COLO829 (cell line): ENCODE measurements around the gene NIT2.
"Not testable (repeated sequence)": the region's sequence is repeated elsewhere in the genome, so short reads cannot be mapped to it uniquely, and the experiment has no call there.

Source experiments
- DNase-seq: peaks from one replicate; pipeline ENCODE4 v3.0.0; 2012; ENCODE audit warnings: low spot score

NIT2 gene

DNA sequence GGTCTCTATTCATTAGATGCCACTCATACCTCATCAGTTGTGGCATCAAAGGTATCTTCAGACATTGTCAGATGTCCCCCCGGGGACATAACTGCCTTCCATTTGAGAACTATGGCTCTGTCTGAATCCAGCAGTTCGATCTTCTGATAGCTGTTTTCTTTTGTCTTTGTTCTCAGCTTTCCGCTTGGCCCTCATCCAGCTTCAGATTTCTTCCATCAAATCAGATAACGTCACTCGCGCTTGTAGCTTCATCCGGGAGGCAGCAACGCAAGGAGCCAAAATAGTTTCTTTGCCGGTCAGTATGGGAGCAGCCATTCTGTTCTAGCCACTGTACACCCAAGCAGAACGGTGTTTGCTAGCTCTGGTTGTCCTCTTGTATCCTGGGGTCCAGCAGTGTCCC is 4.4 kb downstream of the NIT2 start:
- no peak for DNase-seq

DNA sequence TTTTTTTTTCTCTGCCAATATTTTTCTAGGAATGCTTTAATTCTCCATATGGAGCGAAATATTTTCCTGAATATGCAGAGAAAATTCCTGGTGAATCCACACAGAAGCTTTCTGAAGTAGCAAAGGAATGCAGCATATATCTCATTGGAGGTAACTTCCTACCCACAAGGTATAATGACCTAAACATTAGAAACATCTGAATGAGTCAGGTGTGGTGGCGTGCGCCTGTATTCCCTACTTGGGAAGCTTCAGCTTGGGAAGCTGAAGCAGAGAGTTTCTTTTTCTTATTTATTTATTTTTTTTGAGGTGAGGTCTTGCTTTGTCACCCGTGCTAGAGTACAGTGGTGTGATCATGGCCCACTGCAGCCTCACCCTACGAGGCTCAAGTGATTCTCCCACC is 5.2 kb downstream of the NIT2 start:
- DNase-seq = no peak

DNA sequence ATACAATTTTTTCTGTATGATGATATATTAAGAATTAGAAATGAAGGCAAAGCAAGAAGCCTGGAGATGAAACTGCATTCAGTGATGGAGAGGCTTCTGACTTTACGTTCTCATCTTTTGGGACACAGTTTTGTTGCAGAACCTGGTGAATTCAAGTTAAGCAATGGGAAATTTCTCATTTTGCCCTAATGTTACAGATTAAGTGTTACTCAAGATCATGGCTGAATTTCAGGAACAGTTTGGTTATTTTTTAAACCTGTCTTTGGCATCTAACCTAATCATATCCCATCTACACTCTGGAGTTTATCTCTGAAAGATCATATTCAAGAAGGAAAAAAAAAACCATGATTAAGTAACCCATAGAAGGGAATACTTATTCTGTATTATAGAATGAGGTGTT is 6.0 kb downstream of the NIT2 start:
- DNase-seq = no peak

DNA sequence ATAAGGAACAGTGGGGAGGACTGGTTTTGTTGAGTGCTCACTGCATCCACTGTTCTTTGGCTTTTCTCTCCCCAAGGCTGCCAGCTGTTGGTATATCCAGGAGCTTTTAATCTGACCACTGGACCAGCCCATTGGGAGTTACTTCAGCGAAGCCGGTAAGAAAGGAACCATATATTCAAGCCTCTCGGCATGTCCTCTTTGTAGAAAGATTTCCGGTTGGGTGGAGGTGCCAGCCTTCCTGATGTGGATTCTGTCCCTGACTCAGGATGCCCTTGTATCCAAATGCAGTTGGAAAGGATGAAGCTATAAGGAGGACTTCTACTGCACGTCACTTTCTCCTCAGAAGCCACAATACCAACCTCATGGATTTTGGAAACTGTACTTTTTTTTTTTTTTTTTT is 14.2 kb downstream of the NIT2 start:
- no peak for DNase-seq

DNA sequence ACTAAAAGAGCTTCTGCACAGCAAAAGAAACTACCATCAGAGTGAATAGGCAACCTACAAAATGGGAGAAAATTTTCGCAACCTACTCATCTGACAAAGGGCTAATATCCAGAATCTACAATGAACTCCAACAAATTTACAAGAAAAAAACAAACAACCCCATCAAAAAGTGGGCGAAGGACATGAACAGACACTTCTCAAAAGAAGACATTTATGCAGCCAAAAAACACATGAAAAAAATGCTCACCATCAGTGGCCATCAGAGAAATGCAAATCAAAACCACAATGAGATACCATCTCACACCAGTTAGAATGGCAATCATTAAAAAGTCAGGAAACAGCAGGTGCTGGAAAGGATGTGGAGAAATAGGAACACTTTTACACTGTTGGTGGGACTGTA is 17.2 kb downstream of the NIT2 start:
- not testable (repeated sequence) for DNase-seq

DNA sequence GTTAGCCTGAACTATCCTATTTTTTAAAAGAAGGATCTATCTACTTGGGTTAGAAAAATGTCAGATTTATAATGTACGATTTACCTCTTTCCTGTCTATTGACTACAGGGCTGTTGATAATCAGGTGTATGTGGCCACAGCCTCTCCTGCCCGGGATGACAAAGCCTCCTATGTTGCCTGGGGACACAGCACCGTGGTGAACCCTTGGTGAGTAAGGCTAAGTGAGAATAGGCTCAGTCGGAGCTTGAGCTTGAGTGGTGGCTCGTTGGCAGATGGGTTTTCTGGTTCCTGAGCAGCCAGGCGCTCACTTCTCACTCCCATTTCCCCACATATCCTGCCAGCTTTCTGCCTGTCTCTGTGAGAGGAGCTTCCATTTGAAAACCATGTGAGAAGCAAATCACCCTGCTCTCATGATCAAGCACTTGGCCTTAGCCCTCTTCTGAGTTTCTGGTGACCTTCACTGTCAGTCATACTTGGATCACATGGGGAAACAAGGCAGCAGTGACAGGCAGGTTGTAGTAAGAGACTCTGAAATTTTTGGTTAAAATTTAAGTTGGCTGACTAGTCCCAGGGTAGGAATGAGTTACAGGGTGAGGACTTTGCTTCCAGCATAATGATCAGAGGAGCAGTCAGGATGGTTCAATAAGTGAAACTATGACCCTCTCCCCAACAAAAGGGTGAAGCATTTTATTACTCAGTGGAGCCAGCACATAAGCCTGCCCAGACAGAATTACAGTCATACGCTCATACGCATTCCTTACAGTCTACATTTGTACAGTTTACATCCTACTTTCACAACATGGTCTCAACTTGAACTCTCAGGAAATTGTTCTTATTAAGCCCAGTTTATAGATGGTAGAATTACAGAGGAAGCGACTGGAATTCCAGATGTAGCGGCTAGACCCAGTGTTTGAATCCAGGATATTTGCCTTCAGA is 18.0 kb downstream of the NIT2 start:
- no peak for DNase-seq

DNA sequence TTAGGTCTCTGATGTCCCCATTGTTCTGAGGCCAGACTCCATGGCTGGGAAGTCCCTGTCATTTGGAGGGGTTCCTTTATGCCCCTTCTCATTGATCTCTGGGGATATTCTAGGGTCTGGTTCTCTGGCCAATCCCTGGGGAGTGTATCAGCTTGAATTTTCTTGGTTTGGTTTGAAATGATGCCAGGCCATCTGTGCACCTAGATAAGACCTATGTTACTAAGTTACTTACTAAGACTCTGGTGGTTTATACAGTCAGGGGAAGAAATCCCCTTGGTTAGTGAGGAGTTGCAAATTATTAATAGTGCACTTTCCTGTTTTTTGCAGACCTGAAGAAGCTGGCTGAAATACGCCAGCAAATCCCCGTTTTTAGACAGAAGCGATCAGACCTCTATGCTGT is 20.3 kb downstream of the NIT2 start:
- no peak for DNase-seq

DNA sequence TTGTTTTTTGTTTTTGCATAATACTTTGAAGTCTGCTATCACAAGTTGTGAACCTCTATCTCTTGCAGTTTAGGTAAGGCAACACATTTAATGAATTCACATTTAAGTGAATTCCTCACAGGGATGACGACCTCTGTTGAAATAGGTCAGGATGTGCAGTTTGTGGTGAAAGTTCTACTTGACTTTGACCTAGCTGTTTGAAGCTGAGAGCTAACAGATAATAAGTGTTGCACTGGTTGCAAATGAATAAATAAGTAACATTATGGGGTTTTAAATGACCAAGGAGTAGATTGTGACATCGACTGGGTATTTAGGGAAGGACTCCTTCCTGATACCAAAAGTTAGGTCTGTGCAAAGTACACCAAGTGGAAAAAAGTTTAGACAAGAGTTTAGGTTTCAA is 23.9 kb downstream of the NIT2 start:
- no peak for DNase-seq

DNA sequence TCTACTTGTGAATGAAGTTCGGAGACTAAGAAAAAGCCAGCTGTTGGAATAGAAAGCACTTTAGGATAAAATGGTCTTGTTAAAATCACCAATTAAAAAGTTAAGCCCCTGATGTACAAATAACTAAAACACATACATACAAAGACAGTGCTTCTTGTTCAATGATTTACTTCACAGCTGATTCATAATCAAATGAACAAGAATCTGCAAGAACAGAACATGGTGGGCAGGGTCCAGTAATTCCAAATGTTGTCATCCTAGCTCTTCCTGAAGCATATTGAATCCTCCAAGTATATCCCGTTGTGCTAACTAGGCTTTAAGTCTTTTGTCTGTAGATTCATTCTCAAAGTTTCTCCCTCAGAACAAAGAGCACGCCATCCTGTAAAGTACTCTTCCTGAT is 24.5 kb downstream of the NIT2 start:
- DNase-seq = no peak

DNA sequence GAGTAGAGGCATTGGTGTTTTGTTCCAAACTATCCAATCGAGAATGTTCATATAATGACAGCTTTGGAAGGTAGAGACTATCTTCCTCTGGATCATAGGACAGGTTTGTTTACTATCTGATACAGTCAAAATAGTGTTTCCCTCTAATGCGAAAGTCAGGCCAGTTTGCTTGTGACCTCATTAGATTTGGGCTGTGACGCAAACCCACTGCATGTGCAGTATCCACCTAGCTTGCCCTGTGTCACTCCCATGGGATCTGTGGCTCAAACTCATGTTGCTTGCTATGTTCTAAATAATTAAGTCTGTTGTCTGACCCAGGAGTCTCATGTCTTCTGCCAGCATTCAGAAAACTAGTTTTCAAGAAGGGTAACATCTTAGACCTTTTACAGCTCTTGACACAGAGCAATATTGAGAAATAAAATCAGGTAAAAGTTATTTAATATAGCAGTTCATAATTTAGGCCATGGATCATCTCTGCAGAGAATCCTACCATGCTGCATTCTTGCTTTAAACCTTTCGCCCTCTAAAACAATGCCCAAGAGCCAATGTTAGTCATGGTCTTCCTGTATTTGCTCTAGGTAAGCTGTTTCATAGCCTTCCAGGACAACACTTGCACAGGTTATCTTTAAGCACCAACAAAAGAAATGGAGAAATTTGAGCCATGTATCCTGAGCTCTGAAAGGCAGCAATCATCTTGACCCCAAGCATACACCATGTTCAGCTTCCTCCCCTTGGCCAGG is 26.4 kb downstream of the NIT2 start:
- no peak for DNase-seq

DNA sequence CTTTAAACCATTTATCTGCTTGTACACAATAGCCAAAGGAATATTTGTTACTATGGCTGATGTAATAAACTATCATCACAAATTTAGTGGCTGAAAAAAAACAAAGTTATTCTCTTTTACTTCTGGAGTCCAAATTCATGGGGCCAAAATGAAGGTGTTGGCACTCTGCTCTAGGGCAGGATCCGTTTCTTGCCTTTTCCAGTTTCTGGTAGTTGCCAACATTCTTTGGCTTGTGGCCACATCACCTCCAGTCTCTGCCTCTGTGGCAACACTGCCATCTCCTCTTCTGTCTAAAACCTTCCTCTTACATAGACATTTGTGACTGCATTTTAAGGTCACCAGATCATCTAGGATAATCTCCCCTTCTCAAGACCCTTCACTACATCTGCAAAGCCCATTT is 27.3 kb downstream of the NIT2 start:
- DNase-seq = no peak

DNA sequence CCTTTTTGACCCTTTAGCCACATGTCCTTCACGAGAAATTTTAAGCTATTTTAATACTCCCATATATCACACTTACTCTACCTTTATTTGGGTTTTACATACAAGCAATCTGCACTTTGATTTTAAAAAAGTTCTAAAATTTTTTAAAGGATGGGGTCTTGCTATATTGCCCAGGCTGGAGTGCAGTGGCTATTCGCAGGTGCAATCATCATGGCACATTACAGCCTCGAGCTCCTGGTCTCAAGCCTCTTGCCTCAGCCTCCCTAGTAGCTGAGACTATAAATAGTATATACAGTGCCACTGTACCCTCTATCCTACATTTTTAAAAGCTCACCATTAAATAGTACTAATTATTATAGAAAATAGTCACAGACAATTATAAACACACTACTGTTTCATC is 29.9 kb downstream of the NIT2 start:
- DNase-seq = no peak

DNA sequence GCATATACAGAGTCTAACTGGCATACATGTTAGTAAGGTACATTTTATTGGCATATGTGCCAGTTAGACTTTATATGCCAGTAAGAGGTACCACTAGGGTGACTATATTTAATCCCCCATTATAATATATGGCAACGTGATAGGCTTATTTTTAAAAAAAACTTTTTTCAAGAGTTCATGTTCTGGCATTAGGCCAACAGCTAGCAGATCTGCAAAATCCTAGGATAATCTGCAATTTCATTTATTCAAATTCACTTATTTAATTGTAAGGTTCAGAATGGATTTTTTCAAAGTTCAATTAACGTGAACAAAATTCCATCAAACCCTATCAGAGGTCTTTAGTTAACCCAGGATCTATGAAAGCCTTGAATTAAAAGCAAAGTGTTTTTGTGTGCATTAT is 31.9 kb downstream of the NIT2 start:
- no peak for DNase-seq

DNA sequence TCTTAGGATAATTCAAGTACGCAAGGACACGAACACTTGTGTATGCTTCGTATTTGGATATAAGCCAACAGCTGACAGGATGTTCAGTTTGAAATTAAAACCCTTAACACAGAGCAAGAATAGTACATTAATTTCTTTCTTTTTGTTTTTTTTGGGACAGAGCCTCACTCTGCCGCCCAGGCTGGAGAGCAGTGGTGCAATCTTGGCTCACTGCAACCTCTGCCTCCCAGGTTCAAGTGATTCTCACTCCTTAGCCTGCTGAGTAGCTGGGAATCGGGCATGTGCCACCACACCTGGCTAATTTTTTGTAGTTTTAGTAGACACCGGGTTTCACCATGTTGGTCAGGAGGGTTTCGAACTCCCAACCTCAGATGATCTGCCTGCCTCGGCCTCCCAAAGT is 33.9 kb downstream of the NIT2 start:
- DNase-seq = no peak

DNA sequence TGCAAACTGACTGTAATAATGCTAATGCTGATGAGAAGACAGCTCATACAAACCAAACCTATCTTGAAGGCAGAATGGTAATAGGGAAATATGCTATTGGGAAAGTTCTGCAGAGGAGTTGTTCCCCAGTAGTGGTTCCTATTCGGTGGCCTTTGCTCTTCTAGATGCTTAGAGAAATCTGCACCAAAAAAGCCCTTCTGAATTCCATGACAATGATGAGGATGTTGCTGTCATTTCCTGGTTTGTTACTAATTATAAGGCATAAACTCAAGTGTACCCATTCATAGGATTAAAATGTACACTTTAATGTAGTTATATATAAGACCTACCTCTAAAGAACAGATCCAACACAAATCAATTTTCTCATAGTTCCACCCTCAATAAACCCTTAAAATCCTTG is 36.2 kb downstream of the NIT2 start:
- DNase-seq = no peak

DNA sequence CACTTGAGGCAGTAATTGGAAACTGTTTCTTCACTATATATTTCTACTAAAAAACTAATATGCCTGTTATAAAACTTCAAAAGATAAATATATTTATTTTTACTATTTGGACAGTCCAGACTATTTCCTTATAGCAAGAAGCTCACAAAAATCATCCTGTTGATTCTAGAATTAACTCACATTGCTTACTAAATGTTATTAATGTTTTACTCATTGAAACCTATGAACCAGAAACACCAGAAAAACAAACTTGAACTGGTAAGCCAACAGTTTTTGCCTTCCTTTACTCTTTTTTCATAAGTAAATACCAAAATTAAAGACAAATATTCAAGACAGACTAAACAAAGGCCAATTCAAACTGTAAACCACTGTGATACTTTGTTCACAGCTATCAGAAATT is 40.0 kb downstream of the NIT2 start:
- DNase-seq = no peak

DNA sequence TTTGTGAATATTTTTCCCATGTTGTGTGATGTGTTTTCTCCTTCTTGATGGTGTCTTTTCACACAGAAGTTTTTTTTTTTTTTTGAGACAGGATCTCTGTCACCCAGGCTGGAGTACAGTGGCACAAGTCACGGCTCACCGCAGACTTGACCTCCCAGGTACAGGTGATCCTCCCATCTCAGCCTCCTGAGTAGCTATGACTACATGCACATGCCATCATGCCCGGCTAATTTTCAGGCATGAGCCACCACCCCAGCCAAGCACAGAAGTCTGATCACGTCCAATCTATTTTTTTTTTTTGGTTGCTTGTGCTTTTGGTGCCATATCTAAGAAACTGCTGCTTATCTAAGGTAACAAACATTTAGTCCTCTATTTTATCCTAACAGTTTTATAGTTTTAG is 41.7 kb downstream of the NIT2 start:
- no peak for DNase-seq

DNA sequence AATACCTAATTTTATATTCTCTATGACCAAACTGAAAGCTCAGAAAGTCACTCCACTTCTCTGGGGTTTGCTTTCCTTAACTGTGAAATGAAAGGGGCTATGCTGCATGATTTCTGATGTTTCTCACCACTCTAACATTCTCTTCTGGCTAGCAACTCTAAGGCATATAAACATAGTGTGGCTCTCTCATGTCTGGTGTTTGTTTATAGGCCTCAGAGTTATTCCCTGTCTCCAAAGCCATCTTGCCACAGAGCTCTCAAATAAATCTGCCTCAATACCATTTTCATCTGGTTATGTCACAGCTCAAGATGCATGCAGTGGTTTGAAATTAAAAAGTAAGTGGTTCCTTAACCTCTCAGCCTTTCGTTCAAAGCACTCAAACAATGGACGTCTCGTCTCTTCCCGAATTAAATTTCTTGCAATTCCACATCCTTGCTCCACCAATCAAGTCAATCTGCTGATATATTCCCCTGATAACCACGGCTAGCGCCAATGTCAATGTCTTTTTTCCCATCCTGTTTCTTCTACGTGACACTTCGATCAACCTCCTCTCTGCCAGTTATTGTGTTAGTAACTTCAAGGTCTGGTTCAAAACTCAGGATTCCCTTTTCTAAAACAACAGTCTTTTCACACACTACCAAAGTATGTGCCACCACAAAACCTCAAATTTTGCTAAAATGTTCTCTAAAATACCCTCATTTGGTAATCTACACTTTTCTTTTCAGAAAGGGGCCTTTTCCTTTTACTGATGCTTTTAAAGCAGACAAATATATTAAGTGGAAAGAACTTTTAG is 50.4 kb downstream of the NIT2 start:
- no peak for DNase-seq

DNA sequence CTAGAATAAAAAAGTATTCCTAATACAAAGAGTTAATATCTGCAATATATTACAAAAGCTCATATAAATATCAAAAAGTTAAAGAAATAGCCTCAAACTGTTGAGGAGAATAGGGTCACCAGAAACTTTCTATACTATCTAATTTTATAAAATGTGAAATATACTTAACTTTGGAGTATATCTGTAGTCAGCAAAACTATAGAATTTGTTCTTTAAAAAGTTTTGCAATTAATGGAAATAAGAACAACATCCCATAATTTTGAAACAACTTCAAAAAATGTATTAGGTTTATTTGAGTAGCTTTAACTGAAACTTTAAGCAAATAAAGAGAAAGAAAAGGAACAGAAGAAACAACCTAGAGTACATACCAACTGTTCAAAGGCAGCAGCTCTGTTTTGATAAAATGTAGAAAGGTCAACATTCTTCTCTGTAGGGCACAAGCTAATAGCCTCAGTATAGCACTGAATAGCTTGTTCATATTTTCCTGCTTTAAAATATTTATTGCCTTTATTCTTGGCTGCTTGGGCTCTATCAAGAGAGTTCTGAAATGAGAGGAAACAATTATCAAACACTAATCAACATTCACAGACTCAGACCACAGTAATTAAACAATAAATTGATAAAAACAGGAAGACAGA is 52.0 kb downstream of the NIT2 start:
- DNase-seq = no peak

DNA sequence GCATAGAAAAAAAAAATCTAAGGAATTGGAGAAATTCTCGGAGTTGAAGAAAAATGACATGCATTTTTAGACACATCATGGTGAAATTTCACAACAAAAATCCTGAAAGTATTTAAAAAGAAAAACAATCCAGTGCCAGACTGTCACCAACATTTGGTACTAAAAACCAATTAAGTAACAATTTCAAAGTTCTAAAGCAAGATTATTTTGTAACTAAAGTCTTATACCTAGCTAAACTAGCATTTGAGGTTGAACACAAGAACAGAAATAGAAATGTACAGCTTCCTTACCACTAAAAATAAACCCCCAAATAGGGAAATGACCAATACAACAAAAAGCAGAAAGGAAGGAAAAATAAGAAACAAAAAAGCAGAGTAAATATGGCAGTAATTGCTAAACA is 54.5 kb downstream of the NIT2 start:
- no peak for DNase-seq

DNA sequence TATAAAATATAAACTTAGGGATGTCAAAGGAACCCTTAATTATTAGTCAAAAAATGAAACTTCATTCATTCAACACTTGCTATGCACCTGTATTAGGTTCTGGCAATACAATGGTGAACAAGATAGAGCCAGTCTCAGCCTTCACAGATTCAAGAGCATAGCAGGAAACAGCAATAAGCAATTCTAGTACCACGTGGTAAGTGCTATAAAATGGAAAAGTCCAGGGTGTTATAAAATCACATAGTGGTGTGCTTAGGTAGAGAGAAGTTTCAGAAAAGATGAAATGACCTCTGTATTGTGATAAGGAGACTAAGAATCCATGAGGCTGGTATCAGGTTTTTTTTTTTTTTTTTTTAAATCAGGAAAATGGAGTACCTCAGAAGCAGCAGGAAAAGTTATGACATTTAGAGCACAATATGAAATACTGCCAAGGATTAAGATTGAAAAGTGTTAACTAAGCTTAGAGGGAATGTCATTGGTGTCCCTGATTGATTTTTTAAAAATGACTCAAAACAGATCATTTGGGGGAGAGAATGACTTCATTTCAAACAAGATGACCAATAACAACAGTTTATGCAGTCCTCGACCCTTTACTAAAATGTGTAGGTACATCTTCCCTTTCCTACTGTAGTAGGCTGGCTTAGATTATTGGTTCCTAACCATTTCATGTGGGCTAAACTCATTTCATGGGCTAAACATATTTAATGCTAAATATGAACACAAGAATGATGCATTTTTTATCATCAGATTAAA is 61.3 kb downstream of the NIT2 start:
- DNase-seq = no peak

DNA sequence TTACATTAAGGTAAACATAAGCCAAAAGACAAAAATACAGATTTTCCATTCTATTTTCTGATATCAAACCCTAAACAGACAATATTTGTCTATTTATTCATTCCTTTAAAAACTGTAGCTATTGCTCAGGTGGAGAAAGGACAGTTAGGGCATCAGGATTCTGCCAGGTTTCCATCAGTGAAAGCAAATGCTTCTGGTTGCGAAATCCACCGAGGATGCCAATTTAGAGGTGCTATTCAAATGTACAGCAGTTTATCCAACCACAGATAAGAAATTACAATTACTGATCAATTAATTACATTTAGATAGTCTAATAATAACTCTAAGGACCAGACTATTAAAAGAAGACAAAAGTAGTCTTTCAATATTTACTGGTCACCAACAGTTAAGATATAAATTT is 62.4 kb downstream of the NIT2 start:
- no peak for DNase-seq
